HepG2 (cell line): ENCODE data around the gene TMC8. TPM values are rescaled to one million over a fixed set of nuclear protein-coding genes. Genes with fewer than 3 reads are reported as not detected.

ENCODE experiments used
- ATAC-seq: fragments of 200-7000 bp; cut with Tn5 transposase; 3 replicates; pipeline ENCODE4 v1.9.1; 2020; ENCODE audit warnings: mild to moderate bottlenecking, moderate library complexity
- BruUV-seq: library from RNA; stranded (reverse); fragments of 400-500 nt; replicated peaks from 2 replicates; lab custom pipeline; 2021; lab: Mats Ljungman, UMichigan
- CTCF ChIA-PET: fragments of 300-600 bp; formaldehyde crosslinking; extraction: SDS; loops from one replicate; lab custom pipeline; 2021; ENCODE audit warnings: low total read pairs, inconsistent platforms, low intra/inter-chr PET ratio; lab: Yijun Ruan, JAX
- POLR2A ChIA-PET: fragments of 350-600 bp; sonication (Branson Sonifier 250); formaldehyde crosslinking; loops from one replicate; lab custom pipeline; 2020; ENCODE audit warnings: antibody characterized with exemption, inconsistent platforms; lab: Yijun Ruan, JAX
- DNase-seq: peaks from one replicate; pipeline ENCODE4 v3.0.0-alpha.2; 2015; ENCODE audit warnings: low spot score
- FAIRE-seq: peaks from 3 replicates; lab custom pipeline; 2011; peaks lifted over from hg19 to GRCh38; lab: Jason Lieb, UNC
- H2AFZ ChIP-seq: one replicate; pipeline ENCODE4 v1.6.1; 2011; ENCODE audit warnings: low read length, inconsistent platforms
- H3K27ac ChIP-seq: fragments of 300-600 bp; 3 replicates; pipeline ENCODE4 v1.8.0; 2011; ENCODE audit warnings: mixed run types, mild to moderate bottlenecking, mixed read lengths, low read length, inconsistent platforms; ENCODE audit not compliant: insufficient read depth; ENCODE audit errors: extremely low read length
- H3K27me3 ChIP-seq, 2 experiments: fragments of 200-600 bp in 1 of 2; 2 replicates in 1 of 2; 3 replicates in 1 of 2; pipeline versions ENCODE4 v1.6.0 to v1.8.0; 2011; ENCODE audit warnings: low read length in 2 of 2, mild to moderate bottlenecking in 2 of 2, moderate library complexity in 2 of 2, inconsistent platforms in 1 of 2; ENCODE audit not compliant: insufficient read depth in 2 of 2, control insufficient read depth in 1 of 2
- H3K36me3 ChIP-seq, 2 experiments: fragments of 200-600 bp in 1 of 2; replicated peaks in 1 of 2; 2 replicates in 1 of 2; 3 replicates in 1 of 2; pipeline versions ENCODE4 v1.5.1 to v1.8.0; 2011; ENCODE audit warnings: low read length in 2 of 2, inconsistent platforms in 1 of 2; ENCODE audit not compliant: insufficient read depth in 2 of 2, control insufficient read depth in 1 of 2
- H3K4me1 ChIP-seq: 2 replicates; pipeline ENCODE4 v1.5.1; 2012; ENCODE audit warnings: low read length, inconsistent platforms; ENCODE audit not compliant: insufficient read depth
- H3K4me2 ChIP-seq: 2 replicates; pipeline ENCODE4 v1.6.0; 2011; ENCODE audit warnings: low read depth, low read length, inconsistent platforms
- H3K4me3 ChIP-seq, 3 experiments: fragments of 200-600 bp in 1 of 3; sonication (generic), shearing (Covaris generic) in 1 of 3; replicated peaks in 1 of 3; 2 replicates each; pipeline ENCODE4 v1.5.1; 2011 to 2016; ENCODE audit warnings: low read length in 3 of 3, inconsistent platforms in 2 of 3, low read depth in 2 of 3, mild to moderate bottlenecking in 2 of 3, control low read depth in 1 of 3, mixed read lengths in 1 of 3; ENCODE audit not compliant: insufficient read depth in 1 of 3
- H3K79me2 ChIP-seq: one replicate; pipeline ENCODE4 v1.6.1; 2011; ENCODE audit warnings: low read length, inconsistent platforms; ENCODE audit not compliant: insufficient read depth
- H3K9ac ChIP-seq: 2 replicates; pipeline ENCODE4 v1.6.0; 2011; ENCODE audit warnings: mild to moderate bottlenecking, low read depth, low read length, inconsistent platforms; ENCODE audit not compliant: insufficient read depth
- H3K9me3 ChIP-seq: 2 replicates; pipeline ENCODE4 v1.5.1; 2012; ENCODE audit warnings: mild to moderate bottlenecking, low read length
- H4K20me1 ChIP-seq: 2 replicates; pipeline ENCODE4 v1.6.0; 2011; ENCODE audit warnings: inconsistent platforms, mild to moderate bottlenecking, low read length, moderate library complexity; ENCODE audit not compliant: insufficient read depth
- GZF1 ChIP-seq: sonication (generic); formaldehyde crosslinking; IDR thresholded peaks from 2 replicates; pipeline ENCODE4 v1.5.1; 2020; ENCODE audit warnings: mild to moderate bottlenecking, missing genetic modification reagents
- HHEX ChIP-seq: IDR thresholded peaks from 2 replicates; pipeline ENCODE4 v1.6.1; 2016; ENCODE audit warnings: control low read depth
- HOMEZ ChIP-seq: IDR thresholded peaks from 2 replicates; pipeline ENCODE4 v1.6.1; 2016; ENCODE audit warnings: low read depth
- KDM6A ChIP-seq: IDR thresholded peaks from 2 replicates; pipeline ENCODE4 v1.6.1; 2016; ENCODE audit warnings: low read depth
- PRPF4 ChIP-seq: fragments of 200-400 bp; formaldehyde crosslinking; IDR thresholded peaks from 2 replicates; pipeline ENCODE4 v1.6.1; 2016; ENCODE audit warnings: low read length, low read depth; ENCODE audit not compliant: poor library complexity, severe bottlenecking
- TAF15 ChIP-seq: fragments of 200-400 bp; formaldehyde crosslinking; IDR thresholded peaks from one replicate; pipeline ENCODE4 v1.6.1; 2018; ENCODE audit warnings: mild to moderate bottlenecking, low read depth, low read length; ENCODE audit not compliant: poor library complexity, severe bottlenecking
- TCF7 ChIP-seq: sonication (generic); IDR thresholded peaks from 2 replicates; pipeline ENCODE4 v1.6.1; 2016; ENCODE audit warnings: antibody characterized with exemption, low read depth
- XBP1 ChIP-seq: sonication (generic); formaldehyde crosslinking; IDR thresholded peaks from 2 replicates; pipeline ENCODE4 v1.5.0; 2020; ENCODE audit warnings: missing genetic modification reagents
- ZFP82 ChIP-seq: sonication (generic); formaldehyde crosslinking; IDR thresholded peaks from 2 replicates; pipeline ENCODE4 v1.5.1; 2020; ENCODE audit warnings: mild to moderate bottlenecking, missing genetic modification reagents, borderline replicate concordance
- ZIK1 ChIP-seq: sonication (generic); formaldehyde crosslinking; IDR thresholded peaks from 2 replicates; pipeline ENCODE4 v1.5.0; 2020; ENCODE audit warnings: mild to moderate bottlenecking, low read depth, missing genetic modification reagents, borderline replicate concordance
- ZKSCAN5 ChIP-seq: sonication (generic); formaldehyde crosslinking; IDR thresholded peaks from 2 replicates; pipeline ENCODE4 v1.5.1; 2020; ENCODE audit warnings: mild to moderate bottlenecking, missing genetic modification reagents
- ZNF20 ChIP-seq: sonication (generic); formaldehyde crosslinking; IDR thresholded peaks from 2 replicates; pipeline ENCODE4 v1.4.0; 2020; ENCODE audit warnings: mild to moderate bottlenecking, moderate library complexity, missing genetic modification reagents
- ZNF318 ChIP-seq: sonication (generic); formaldehyde crosslinking; IDR thresholded peaks from 2 replicates; pipeline ENCODE4 v1.4.0; 2020; ENCODE audit warnings: mild to moderate bottlenecking, missing genetic modification reagents
- ZNF558 ChIP-seq: sonication (generic); formaldehyde crosslinking; IDR thresholded peaks from 2 replicates; pipeline ENCODE4 v1.9.0; 2022; ENCODE audit warnings: mild to moderate bottlenecking, missing genetic modification reagents, borderline replicate concordance
- ZNF678 ChIP-seq: sonication (generic); formaldehyde crosslinking; IDR thresholded peaks from 2 replicates; pipeline ENCODE4 v1.4.0; 2020; ENCODE audit warnings: mild to moderate bottlenecking, missing genetic modification reagents
- WGBS: methylation state at CpG from one replicate; pipeline ENCODE4 v1.1.6; 2017; ENCODE audit warnings: low lambda C conversion rate; 5-methylcytosine and 5-hydroxymethylcytosine counted together
- in situ Hi-C: cut with HindIII; loops from 2 replicates; pipeline ENCODE4 v1.10.0; 2017; ENCODE audit warnings: low pct_unique_long_range_greater_than_20kb; ENCODE audit not compliant: extremely low pct_ligation_motif_present
- intact Hi-C: fragments of 100-400 bp; cut with micrococcal nuclease; formaldehyde crosslinking; loops from one replicate; pipeline ENCODE4 v1.10.0; 2022; ENCODE audit not compliant: unreplicated experiment
- polyA plus RNA-seq, 8 experiments: library from polyadenylated mRNA; depleted of rRNA in 3 of 8; stranded (reverse) in 7 of 8; unstranded in 1 of 8; fragments of >200 nt; fragmentation: Illumina TruSeq in 4 of 8; extraction: Trizol in 4 of 8; gene quantifications; 2 replicates each; pipeline versions ENCODE4 v1.2.1 to v1.2.3, GENCODE V29; 2011 to 2016; ENCODE audit warnings: low read depth in 4 of 8, missing spikeins in 1 of 8, mixed read lengths in 1 of 8; ENCODE audit not compliant: insufficient read depth in 1 of 8
- total RNA-seq, 5 experiments: library from RNA; depleted of rRNA; stranded (reverse); fragments of >200 nt; fragmentation: Illumina TruSeq; extraction: Trizol; gene quantifications; 2 replicates each; pipeline ENCODE4 v1.2.3, GENCODE V29; 2016; ENCODE audit warnings: low read depth in 1 of 5

TMC8 gene
- total and polyA plus RNA-seq, 2 of the 13 experiments (the other 11 are each of a cell fraction or from before 2014, with no cell fraction given): 0.53 to 7.8 TPM

- FAIRE-seq: no peak
- H2AFZ ChIP-seq: no peak overlapping the region
- H3K4me2 ChIP-seq: no peak overlapping the region
- 94% methylated on average over 18 of the region's 19 CpGs for WGBS
- no TSS peak for BruUV-seq
- H3K4me1 ChIP-seq: peaks cover 17% of the 10 kb centered on the region
- intact Hi-C loops (loop anchor here (5.0 kb wide), 1 partner anchor 76 kb away; the partner anchor contains the start of genes AFMID and TK1), in situ Hi-C loops (loop anchor here (5.0 kb wide), 1 partner anchor 76 kb away; the partner anchor contains the start of genes AFMID and TK1)
- H3K4me3 ChIP-seq: no peak overlapping the region
- POLR2A ChIA-PET: no interaction called here
- CTCF ChIA-PET: no interaction called here
- H3K27ac ChIP-seq: no peak overlapping the region
- H3K36me3 ChIP-seq: peaks cover 11 to 37% of the 10 kb centered on the region in 2 experiments
- no peaks in the 10 kb centered on the region for H3K9me3 ChIP-seq
- H3K9ac ChIP-seq: no peak overlapping the region
- no peak for DNase-seq
- no peaks in the 10 kb centered on the region for H3K27me3 ChIP-seq
- no peak for ATAC-seq
- peaks cover 7% of the 10 kb centered on the region; the same call in 1 of the 2 replicates for H4K20me1 ChIP-seq
- H3K79me2 ChIP-seq: no peaks in the 10 kb centered on the region
- TF ChIP-seq ZNF558: no peak
- TF ChIP-seq HHEX (CRISPR knock-in tag): no peak
- no peak for TF ChIP-seq XBP1 (CRISPR knock-in tag)
- TF ChIP-seq TCF7: no peak
- TF ChIP-seq ZNF318: 0 out of 2 replicates have a peak, but pooled peaks have one; percentile 68
- no peak for TF ChIP-seq ZNF20 (CRISPR knock-in tag)
- no peak for TF ChIP-seq ZFP82 (CRISPR knock-in tag)
- no peak for TF ChIP-seq KDM6A
- 0 out of 2 replicates have a peak, but pooled peaks have one; percentile 33 for TF ChIP-seq ZNF678 (CRISPR knock-in tag)
- TF ChIP-seq ZIK1 (CRISPR knock-in tag): no peak
- no peak for TF ChIP-seq GZF1 (CRISPR knock-in tag)
- TF ChIP-seq PRPF4: no peak
- TF ChIP-seq HOMEZ (CRISPR knock-in tag): no peak
- no peak for TF ChIP-seq TAF15
- no peak for TF ChIP-seq ZKSCAN5 (CRISPR knock-in tag)
Measured at GRCh38 chr17:78111016-78111726, 19.4 kb upstream of the TMC8 start.
